ENCODE measurements around the gene CD53.
A peak's percentile ranks its signal among the peaks of the same experiment; 100 is the strongest.
"Not testable (repeated sequence)": the region's sequence is repeated elsewhere in the genome, so short reads cannot be mapped to it uniquely, and the experiment has no call there.

CD53 gene, protein sequence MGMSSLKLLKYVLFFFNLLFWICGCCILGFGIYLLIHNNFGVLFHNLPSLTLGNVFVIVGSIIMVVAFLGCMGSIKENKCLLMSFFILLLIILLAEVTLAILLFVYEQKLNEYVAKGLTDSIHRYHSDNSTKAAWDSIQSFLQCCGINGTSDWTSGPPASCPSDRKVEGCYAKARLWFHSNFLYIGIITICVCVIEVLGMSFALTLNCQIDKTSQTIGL

DNA sequence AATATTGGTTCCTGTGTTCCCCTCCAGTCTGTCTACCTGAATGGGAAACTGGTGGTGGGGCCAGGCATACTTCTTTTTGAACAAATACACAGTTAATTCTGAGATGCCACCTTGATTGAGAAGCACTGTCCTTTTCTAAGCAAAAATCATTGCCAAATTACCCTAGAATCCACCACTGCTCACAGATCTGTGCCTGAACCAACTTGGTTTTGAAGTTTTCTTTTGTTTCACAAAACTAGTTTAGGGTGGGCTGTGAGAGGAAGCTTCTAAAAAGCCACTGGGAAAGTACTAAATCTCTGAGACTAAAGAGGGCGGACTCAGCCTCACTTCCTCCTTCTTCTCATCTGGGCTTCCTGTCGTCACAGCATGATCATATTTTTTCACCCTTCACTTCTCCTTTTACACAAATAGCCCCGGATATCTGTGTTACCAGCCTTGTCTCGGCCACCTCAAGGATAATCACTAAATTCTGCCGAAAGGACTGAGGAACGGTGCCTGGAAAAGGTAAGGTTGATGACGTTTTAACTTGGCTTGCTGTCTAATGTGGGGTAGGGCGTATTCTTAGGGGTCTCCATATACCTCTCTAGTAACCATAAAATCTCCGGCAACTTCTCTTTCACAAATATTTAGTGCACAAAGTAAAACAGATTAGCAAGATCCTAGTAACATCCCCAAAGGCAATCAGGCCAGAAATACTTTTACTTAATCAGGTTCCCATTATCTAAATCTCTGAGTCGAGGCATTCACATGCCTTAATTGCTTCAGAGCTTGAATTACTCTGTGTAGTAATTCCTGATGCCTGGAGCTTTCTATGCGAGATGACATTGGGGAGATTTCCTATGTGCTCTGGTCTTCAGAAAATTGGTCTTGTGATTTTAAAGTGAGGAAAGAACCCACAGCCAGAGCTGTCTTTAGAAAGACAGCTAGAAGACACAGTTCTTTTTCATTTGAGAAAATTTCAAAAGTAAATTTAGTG lies at the start of gene CD53:
TSS of gene CD53 (plus strand) at position 404 of the 976 bp plus-strand sequence. CDS start 18,261 bp downstream, outside the sequence.
- DNase-seq: peak; percentile 47

DNA sequence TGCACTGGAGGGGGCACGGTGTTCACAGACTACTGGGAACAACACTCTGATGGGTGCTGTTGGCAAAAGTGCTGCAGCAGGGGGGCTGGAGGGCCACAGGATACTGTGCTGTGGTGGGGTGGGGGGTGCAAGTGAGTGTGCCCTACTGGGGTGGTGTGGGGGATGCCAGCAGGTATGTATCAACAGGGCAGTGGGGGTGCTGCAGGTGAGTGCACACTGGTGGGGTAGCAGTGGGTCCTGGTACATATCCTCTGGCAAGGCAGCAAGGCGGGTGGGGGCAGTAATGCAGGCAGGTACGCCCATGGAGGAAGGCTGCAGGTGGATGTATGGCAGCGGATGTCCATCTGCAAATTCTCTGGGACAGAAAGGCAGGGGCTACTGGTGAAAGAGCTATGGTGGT lies 48.8 kb upstream of the CD53 start:
- DNase-seq: no peak

DNA sequence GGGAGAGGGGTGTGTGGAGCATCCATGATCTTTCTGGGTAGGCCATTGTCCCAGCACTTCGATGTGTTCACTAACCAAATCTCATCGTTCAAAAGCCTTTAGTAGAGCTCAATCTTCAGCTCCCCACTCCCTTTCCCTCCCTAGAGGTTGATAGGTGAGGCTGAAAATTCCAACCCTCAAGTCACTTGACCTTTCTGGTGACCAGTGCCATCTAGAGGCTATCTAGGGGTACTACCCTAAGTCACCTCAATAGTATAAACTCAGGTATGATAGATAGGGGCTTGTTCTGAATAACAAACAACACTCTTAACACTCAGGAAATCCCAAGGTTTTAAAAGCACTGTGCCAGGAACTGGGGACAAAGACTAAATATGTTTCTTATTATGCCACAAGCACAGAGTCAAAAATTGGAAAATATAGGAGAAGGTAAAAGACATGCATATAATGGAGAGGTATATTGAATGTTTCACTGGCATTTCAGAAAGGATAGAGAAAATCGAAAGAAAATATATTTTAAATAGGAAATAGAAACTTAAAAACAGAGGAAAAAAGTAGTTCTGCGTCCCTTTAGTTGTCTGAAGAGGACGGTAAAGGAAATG lies 42.9 kb upstream of the CD53 start:
- DNase-seq: peak; percentile 16

DNA sequence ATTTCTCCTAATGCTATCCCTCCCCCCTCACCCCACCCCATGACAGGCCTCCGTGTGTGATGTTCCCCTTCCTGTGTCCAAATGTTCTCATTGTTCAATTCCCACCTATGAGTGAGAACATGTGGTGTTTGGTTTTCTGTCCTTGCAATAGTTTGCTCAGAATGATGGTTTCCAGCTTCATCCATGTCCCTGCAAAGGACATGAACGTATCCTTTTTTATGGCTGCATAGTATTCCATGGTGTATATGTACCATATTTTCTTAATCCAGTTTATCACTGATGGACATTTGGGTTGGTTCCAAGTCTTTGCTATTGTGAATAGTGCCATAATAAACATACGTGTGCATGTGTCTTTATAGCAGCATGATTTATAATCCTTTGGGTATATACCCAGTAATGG lies 39.2 kb upstream of the CD53 start:
- DNase-seq: not testable (repeated sequence)

DNA sequence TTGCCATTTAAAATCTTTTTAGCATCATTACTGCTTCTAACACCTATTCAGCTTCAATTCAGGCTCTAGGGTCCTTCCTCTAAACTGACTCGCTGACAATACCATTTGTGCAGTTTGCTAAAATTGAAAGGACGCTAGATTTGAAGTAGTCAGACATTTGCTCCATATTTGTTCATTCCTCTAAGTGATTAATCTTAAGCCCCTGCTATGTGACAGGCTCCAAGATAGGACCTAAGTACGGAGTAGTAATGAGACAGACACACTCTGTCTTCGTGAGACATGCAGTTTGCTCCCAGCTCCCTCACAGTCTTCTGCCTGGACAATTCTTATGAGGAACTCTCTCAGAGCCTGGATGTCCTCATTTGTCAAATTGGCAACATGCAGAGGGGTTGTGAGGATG lies 26.1 kb upstream of the CD53 start:
- DNase-seq: no peak

GRCh38 chr1:110850145-110850544 lies 22.8 kb upstream of the CD53 start:
- no peak for DNase-seq

GRCh38 chr1:110850627-110851026 lies 22.3 kb upstream of the CD53 start:
- DNase-seq: no peak

- DNase-seq: no peak
Measured at GRCh38 chr1:110853135-110853534, 19.8 kb upstream of the CD53 start.

- DNase-seq: no peak
Measured at GRCh38 chr1:110856410-110856809, 16.5 kb upstream of the CD53 start.

DNA sequence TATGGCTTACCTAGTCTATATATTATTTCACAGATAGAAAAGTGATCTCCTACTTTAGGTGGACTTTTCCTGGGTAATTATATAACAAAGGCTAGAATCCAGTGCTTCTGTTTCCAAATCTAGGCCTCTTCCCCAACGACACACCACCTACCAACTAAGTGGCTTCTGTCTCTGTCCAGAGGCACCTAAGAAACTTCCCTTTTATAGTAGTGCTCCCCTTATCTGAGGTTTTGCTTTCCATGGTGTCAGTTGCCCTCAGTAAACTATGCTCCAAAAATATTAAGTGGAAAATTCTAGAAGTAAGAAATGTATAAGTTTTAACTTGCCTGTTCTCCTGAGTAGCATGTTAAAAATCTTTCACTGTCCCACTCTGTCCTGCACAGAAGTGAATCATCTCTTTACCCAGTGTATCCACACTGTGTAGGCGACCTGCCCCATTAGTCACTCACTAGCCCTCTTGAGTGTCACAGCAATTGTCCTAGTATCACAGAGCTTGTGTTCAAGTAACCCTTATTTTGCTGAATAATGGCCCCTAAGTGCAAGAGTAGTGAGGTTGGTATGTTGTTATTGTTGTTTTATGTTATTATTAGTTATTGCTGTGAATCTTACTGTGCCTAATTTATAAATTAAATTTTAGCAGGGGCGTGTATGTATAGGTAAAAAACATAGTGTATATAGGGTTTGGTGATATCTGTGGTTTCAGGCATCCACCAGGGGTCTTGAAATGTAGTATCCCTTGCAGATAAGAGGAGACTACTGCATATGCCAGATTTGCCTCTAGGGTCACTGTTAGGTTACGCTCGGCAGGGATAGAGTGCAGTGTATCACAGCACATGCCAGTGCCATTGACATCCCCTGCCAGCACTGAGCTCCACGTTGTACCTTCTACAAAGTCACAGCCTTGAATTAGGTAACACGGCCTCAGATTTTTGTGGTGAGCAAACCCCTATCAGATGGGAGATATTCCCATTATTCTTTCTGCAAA lies 14.7 kb upstream of the CD53 start:
- DNase-seq: no peak

DNA sequence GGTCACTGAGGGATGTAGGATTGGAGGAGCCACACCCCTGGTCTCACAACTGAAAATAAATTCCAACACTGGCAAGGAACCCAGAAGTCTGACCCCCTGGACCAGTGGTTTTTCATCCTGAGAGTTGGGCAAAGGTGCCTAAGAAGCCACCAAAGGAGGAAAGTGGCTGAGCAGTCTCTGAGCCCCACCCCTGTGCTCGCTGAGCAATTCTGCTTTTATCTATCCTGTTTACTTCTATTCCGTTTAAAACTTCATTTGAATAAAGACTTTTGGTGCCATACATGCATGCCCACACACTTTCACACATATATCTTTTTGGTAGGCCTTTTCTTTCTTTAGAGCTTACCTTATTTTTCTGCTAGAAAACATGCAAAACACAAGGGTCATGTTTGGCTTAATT lies 13.9 kb upstream of the CD53 start:
- DNase-seq: no peak

GRCh38 chr1:110860174-110860573 lies 12.8 kb upstream of the CD53 start:
- no peak for DNase-seq

- DNase-seq: not testable (repeated sequence)
Measured at GRCh38 chr1:110860620-110861019, 12.3 kb upstream of the CD53 start.

DNA sequence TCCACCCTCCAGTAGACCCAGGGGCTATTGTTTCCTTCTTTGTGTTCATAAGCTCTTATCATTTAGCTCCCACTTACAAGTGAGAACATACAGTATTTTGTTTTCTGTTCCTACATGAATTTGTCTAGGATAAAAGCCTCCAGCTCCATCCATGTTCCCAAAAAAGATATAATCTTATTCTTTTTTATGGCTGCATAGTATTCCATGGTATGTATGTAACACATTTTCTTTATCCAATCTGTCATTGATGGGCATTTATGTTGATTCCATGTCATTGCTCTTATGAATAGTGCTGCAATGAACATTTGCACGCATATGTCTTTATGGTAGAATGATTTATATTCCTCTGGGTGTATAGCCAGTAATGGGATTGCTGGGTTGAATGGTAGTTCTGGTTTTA lies 11.0 kb upstream of the CD53 start:
- DNase-seq: not testable (repeated sequence)

- no peak for DNase-seq
Measured at GRCh38 chr1:110864287-110864686, 8.7 kb upstream of the CD53 start.

GRCh38 chr1:110870721-110871388 lies 2.1 kb upstream of the CD53 start:
- no peak for DNase-seq

DNA sequence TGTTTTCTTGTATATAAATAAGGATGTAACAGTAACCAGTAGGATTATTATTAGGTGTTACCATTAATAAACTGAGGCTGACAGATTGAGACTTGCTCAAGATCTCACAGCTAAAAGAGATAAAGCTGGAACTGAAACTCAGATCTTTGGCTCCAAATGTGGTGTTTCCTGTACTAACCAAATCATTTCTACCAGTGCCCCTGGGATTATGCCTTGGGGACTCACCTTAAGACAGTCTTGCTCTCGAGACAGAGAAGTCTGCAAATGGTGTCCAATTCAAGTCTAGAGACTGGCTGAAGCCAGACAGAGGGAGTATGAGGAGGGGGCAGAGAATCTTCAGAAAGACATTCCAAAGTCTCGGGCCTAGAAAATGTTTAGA lies 593 bp upstream of the CD53 start:
- DNase-seq: no peak

DNA sequence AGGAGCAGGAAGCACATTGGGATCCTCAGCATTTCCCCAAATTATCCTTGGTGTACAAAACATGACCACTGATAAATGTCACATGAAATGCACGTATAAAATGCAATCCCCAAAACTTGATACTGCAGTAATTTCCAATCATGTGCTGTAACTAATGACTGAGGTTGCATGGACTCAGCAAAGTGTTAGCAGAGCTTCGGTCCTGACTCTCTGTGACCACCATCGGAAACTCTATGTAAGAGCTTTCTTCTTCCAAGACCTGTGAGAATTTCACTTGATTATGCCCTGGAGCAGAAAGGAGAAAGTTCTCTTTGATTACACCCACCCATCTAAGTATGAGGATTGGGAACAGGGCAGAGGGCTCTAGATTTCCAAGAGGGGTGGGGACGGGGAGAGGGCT lies 908 bp downstream of the CD53 start:
- DNase-seq: no peak

- DNase-seq: no peak
Measured at GRCh38 chr1:110874324-110875215, 1.6 kb downstream of the CD53 start.

GRCh38 chr1:110875216-110875731 lies 2.3 kb downstream of the CD53 start:
- DNase-seq: peak; percentile 62

Data from stimulated activated CD4-positive, alpha-beta T cell treated with anti-CD3 and anti-CD28 coated beads, Interleukin-15, amount 100 ng/mL, for 24 hours (primary cell).